WTC11 (cell line): ENCODE measurements around the gene PHOX2B. TPM values are rescaled to one million over a fixed set of nuclear protein-coding genes. Genes with fewer than 3 reads are reported as not detected.

Experiments used
- ATAC-seq: fragments of 200-7000 bp; cut with Tn5 transposase; 2 replicates; pipeline ENCODE4 v1.10.0; 2021; ENCODE audit warnings: mild to moderate bottlenecking, moderate library complexity
- CTCF ChIA-PET: fragments of 300-600 bp; sonication (Branson Sonifier 250); formaldehyde crosslinking; loops from one replicate; lab custom pipeline; 2021; ENCODE audit warnings: antibody characterized with exemption; lab: Charles Lee
- POLR2A ChIA-PET: fragments of 350-600 bp; sonication (Branson Sonifier 250); formaldehyde crosslinking; loops from one replicate; lab custom pipeline; 2021; ENCODE audit warnings: antibody characterized with exemption; lab: Charles Lee
- DNase-seq: peaks from one replicate; pipeline ENCODE4 v3.0.0; 2021; ENCODE audit warnings: low spot score
- H3K27ac Mint-ChIP-seq: 2 replicates; pipeline ENCODE4 v1.8.0; 2021; ENCODE audit warnings: mixed read lengths
- H3K27me3 Mint-ChIP-seq: 2 replicates; pipeline ENCODE4 v1.8.0; 2021; ENCODE audit warnings: low read depth, mild to moderate bottlenecking, moderate library complexity, mixed read lengths
- H3K36me3 Mint-ChIP-seq: 2 replicates; pipeline ENCODE4 v1.8.0; 2021; ENCODE audit warnings: mixed read lengths
- H3K4me1 Mint-ChIP-seq: 2 replicates; pipeline ENCODE4 v1.8.0; 2022; ENCODE audit warnings: mixed read lengths
- H3K4me3 Mint-ChIP-seq: 2 replicates; pipeline ENCODE4 v1.8.0; 2021; ENCODE audit warnings: mild to moderate bottlenecking, moderate library complexity, mixed read lengths
- H3K9me3 Mint-ChIP-seq: 2 replicates; pipeline ENCODE4 v1.8.0; 2021; ENCODE audit warnings: mixed read lengths
- ATF1 ChIP-seq: sonication (generic); formaldehyde crosslinking; IDR thresholded peaks from 2 replicates; pipeline ENCODE4 v1.8.1; 2023; ENCODE audit warnings: mild to moderate bottlenecking, moderate library complexity, missing genetic modification reagents
- CREB1 ChIP-seq: sonication (generic); formaldehyde crosslinking; IDR thresholded peaks from 2 replicates; pipeline ENCODE4 v1.8.0; 2023; ENCODE audit warnings: mild to moderate bottlenecking, missing genetic modification reagents
- ELF4 ChIP-seq: sonication (generic); formaldehyde crosslinking; IDR thresholded peaks from 2 replicates; pipeline ENCODE4 v1.8.1; 2022; ENCODE audit warnings: low read depth, mild to moderate bottlenecking, moderate library complexity, missing genetic modification reagents
- FOXP1 ChIP-seq: sonication (generic); formaldehyde crosslinking; IDR thresholded peaks from 2 replicates; pipeline ENCODE4 v1.8.0; 2022; ENCODE audit warnings: missing genetic modification reagents, mild to moderate bottlenecking, moderate library complexity, borderline replicate concordance
- SMAD3 ChIP-seq: sonication (generic); formaldehyde crosslinking; IDR thresholded peaks from 2 replicates; pipeline ENCODE4 v1.8.0; 2022; ENCODE audit warnings: missing genetic modification reagents, mild to moderate bottlenecking, borderline replicate concordance
- TEAD1 ChIP-seq: sonication (generic); formaldehyde crosslinking; IDR thresholded peaks from 2 replicates; pipeline ENCODE4 v1.8.0; 2022; ENCODE audit warnings: mild to moderate bottlenecking, missing genetic modification reagents
- TP53 ChIP-seq: sonication (generic); formaldehyde crosslinking; IDR thresholded peaks from 2 replicates; pipeline ENCODE4 v1.8.1; 2023; ENCODE audit warnings: mild to moderate bottlenecking, missing genetic modification reagents
- ZNF121 ChIP-seq: sonication (generic); formaldehyde crosslinking; IDR thresholded peaks from 2 replicates; pipeline ENCODE4 v1.8.0; 2023; ENCODE audit warnings: missing genetic modification reagents
- ZNF138 ChIP-seq: sonication (generic); formaldehyde crosslinking; conservative IDR thresholded peaks from 2 replicates; pipeline ENCODE4 v1.8.1; 2022; ENCODE audit warnings: mild to moderate bottlenecking, moderate library complexity, missing genetic modification reagents
- ZNF263 ChIP-seq: sonication (generic); formaldehyde crosslinking; IDR thresholded peaks from 2 replicates; pipeline ENCODE4 v1.8.1; 2022; ENCODE audit warnings: low read depth, mild to moderate bottlenecking, moderate library complexity, missing genetic modification reagents
- ZNF396 ChIP-seq: fragments of 250-450 bp; sonication (Bioruptor Pico); IDR thresholded peaks from 2 replicates; pipeline ENCODE4 v1.8.0; 2021; ENCODE audit warnings: mild to moderate bottlenecking, moderate library complexity, borderline replicate concordance
- ZNF671 ChIP-seq: fragments of 250-450 bp; sonication (Bioruptor Pico); IDR thresholded peaks from 2 replicates; pipeline ENCODE4 v1.8.0; 2021; ENCODE audit warnings: mild to moderate bottlenecking
- total RNA-seq: library from RNA; stranded (reverse); gene quantifications from 3 replicates; pipeline ENCODE4 v1.2.3, GENCODE V29; 2021
- TF ChIP-seq, protein P1 (sequence below): fragments of 250-450 bp; sonication (Bioruptor Pico); IDR thresholded peaks from 2 replicates; pipeline ENCODE4 v2.1.2; 2022; ENCODE audit warnings: mild to moderate bottlenecking, moderate library complexity
- TF ChIP-seq, protein P2 (sequence below): sonication (generic); formaldehyde crosslinking; IDR thresholded peaks from 2 replicates; pipeline ENCODE4 v1.8.1; 2022; ENCODE audit warnings: mild to moderate bottlenecking, missing genetic modification reagents, moderate library complexity, borderline replicate concordance
- TF ChIP-seq, protein P3 (sequence below): sonication (generic); formaldehyde crosslinking; IDR thresholded peaks from 2 replicates; pipeline ENCODE4 v1.8.0; 2022; ENCODE audit warnings: mild to moderate bottlenecking, missing genetic modification reagents
- TF ChIP-seq, protein P4 (sequence below): sonication (generic); formaldehyde crosslinking; conservative IDR thresholded peaks from 2 replicates; pipeline ENCODE4 v1.8.1; 2023; ENCODE audit warnings: mild to moderate bottlenecking, low read depth, missing genetic modification reagents, moderate library complexity
- TF ChIP-seq, protein P5 (sequence below): sonication (generic); formaldehyde crosslinking; IDR thresholded peaks from 2 replicates; pipeline ENCODE4 v1.8.1; 2023; ENCODE audit warnings: mild to moderate bottlenecking, moderate library complexity, missing genetic modification reagents
- TF ChIP-seq, protein P6 (sequence below): sonication (generic); formaldehyde crosslinking; IDR thresholded peaks from 2 replicates; pipeline ENCODE4 v1.8.1; 2023; ENCODE audit warnings: mild to moderate bottlenecking, missing genetic modification reagents
- TF ChIP-seq, protein P7 (sequence below): fragments of 250-450 bp; sonication (Bioruptor Pico); IDR thresholded peaks from 2 replicates; pipeline ENCODE4 v1.8.0; 2021; ENCODE audit warnings: mild to moderate bottlenecking

Gene PHOX2B
- total RNA-seq, 1 experiment from 2014 or later: not detected

DNA sequence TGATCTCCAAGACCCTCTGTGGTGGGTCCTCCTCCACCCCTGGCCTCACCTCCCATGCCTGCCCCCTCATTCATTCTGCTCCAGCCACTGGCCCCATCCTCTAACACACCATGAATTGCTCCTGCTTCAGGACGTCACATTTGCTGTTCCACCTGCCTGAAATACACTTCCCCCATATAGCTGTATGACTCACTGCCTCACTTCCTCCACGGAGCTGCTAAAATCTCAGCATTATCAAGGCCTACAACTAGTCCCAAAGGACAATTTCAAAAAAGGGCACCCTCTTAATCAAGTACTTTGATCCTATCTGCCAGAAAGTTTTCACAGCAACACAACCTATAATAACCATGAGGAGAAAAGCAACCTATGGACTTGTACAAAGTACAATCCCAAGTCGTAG lies 43.6 kb upstream of the PHOX2B start:
- peaks cover 19% of the 10 kb centered on the region for H3K27me3 Mint-ChIP-seq
- no peak for ATAC-seq
- CTCF ChIA-PET: interaction anchor here (1.4 to 1.6 kb wide), 2 partner anchors 20 to 23 kb away, joined by 4 read pairs; no protein-coding TSS in a partner anchor

DNA sequence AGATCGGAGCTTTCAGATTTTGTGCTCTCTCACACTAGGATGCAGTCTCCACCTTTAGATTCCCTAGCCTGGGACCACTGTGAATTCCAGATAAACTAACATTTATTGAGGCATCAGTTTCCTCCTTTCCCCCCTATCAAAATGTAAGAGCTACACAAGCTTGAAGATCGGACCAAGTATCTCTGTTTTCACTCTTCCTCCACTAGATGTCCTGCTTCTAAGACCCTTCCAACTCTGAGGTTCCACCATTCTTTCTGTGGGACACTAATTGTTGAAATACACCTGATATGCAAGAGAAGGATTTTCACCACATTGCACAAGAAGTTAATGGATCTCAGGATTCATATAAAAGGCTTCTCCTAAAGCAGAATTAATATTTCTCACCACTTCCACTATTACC lies 43.0 kb upstream of the PHOX2B start:
- DNase-seq: no peak
- ChIA-PET CTCF (interaction anchor here (0.6 to 1.6 kb wide), 5 partner anchors 21 to 46 kb away, joined by 3 to 5 read pairs (median 4); no protein-coding TSS in a partner anchor), POLR2A (no interaction called here)
- Mint-ChIP-seq H3K36me3 (no peaks in the 10 kb centered on the region), H3K4me1 (peaks cover 26% of the 10 kb centered on the region), H3K27ac (no peak overlapping the region), H3K9me3 (peaks cover 4% of the 10 kb centered on the region), H3K27me3 (peaks cover 19% of the 10 kb centered on the region), H3K4me3 (no peak overlapping the region)
- TF ChIP-seq, protein P1, sequence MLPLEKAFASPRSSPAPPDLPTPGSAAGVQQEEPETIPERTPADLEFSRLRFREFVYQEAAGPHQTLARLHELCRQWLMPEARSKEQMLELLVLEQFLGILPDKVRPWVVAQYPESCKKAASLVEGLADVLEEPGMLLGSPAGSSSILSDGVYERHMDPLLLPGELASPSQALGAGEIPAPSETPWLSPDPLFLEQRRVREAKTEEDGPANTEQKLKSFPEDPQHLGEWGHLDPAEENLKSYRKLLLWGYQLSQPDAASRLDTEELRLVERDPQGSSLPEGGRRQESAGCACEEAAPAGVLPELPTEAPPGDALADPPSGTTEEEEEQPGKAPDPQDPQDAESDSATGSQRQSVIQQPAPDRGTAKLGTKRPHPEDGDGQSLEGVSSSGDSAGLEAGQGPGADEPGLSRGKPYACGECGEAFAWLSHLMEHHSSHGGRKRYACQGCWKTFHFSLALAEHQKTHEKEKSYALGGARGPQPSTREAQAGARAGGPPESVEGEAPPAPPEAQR (CRISPR knock-in tag): no peak
- no peak for TF ChIP-seq TP53 (CRISPR knock-in tag)
- TF ChIP-seq, protein P2, sequence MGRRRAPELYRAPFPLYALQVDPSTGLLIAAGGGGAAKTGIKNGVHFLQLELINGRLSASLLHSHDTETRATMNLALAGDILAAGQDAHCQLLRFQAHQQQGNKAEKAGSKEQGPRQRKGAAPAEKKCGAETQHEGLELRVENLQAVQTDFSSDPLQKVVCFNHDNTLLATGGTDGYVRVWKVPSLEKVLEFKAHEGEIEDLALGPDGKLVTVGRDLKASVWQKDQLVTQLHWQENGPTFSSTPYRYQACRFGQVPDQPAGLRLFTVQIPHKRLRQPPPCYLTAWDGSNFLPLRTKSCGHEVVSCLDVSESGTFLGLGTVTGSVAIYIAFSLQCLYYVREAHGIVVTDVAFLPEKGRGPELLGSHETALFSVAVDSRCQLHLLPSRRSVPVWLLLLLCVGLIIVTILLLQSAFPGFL (CRISPR knock-in tag): no peak
- TF ChIP-seq, protein P3, sequence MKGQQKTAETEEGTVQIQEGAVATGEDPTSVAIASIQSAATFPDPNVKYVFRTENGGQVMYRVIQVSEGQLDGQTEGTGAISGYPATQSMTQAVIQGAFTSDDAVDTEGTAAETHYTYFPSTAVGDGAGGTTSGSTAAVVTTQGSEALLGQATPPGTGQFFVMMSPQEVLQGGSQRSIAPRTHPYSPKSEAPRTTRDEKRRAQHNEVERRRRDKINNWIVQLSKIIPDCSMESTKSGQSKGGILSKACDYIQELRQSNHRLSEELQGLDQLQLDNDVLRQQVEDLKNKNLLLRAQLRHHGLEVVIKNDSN: no peak
- TF ChIP-seq CREB1 (CRISPR knock-in tag): no peak
- no peak for ATAC-seq

More for the DNA sequence above, 43.6 kb upstream of the PHOX2B start:
- Mint-ChIP-seq H3K4me1 (peaks cover 32% of the 10 kb centered on the region), H3K36me3 (no peaks in the 10 kb centered on the region), H3K27ac (no peak overlapping the region), H3K9me3 (peaks cover 4% of the 10 kb centered on the region), H3K4me3 (no peak overlapping the region)
- no peak for DNase-seq
- POLR2A ChIA-PET: interaction anchor here (0.6 kb wide), 1 partner anchor 486 kb away, joined by 3 read pairs; no protein-coding TSS in a partner anchor
- no peak for TF ChIP-seq ZNF263 (CRISPR knock-in tag)
- TF ChIP-seq, protein P4, sequence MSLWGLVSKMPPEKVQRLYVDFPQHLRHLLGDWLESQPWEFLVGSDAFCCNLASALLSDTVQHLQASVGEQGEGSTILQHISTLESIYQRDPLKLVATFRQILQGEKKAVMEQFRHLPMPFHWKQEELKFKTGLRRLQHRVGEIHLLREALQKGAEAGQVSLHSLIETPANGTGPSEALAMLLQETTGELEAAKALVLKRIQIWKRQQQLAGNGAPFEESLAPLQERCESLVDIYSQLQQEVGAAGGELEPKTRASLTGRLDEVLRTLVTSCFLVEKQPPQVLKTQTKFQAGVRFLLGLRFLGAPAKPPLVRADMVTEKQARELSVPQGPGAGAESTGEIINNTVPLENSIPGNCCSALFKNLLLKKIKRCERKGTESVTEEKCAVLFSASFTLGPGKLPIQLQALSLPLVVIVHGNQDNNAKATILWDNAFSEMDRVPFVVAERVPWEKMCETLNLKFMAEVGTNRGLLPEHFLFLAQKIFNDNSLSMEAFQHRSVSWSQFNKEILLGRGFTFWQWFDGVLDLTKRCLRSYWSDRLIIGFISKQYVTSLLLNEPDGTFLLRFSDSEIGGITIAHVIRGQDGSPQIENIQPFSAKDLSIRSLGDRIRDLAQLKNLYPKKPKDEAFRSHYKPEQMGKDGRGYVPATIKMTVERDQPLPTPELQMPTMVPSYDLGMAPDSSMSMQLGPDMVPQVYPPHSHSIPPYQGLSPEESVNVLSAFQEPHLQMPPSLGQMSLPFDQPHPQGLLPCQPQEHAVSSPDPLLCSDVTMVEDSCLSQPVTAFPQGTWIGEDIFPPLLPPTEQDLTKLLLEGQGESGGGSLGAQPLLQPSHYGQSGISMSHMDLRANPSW (CRISPR knock-in tag): no peak

DNA sequence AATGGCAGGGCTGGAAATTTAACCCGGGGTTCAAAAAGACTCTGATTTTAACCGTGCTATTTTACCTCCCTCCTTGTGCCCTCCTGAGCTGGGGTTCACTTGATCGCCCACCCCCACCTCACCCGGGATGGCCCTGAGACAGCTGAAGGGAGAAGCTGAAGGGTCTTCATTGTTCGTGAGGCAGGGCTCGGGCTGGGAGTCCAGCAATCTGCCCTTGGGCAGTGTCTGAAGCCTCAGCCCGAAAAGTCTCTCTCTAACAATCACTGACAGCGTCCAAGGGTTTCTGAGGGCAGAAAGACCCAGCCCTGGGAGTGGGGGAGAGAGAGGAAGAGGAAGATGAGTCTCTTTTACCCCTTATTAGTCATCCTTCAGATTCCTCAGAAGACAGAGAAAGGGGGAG lies 39.4 kb upstream of the PHOX2B start:
- H3K4me1 Mint-ChIP-seq: no peaks in the 10 kb centered on the region
- H3K27me3 Mint-ChIP-seq: peaks cover 7% of the 10 kb centered on the region; the same call in 1 of the 2 replicates
- ChIA-PET CTCF (no interaction called here), POLR2A (no interaction called here)
- no peak overlapping the region for H3K4me3 Mint-ChIP-seq
- no peak for DNase-seq
- no peak overlapping the region for H3K27ac Mint-ChIP-seq
- no peaks in the 10 kb centered on the region for H3K36me3 Mint-ChIP-seq
- peaks cover 4% of the 10 kb centered on the region for H3K9me3 Mint-ChIP-seq
- TF ChIP-seq, protein P5, sequence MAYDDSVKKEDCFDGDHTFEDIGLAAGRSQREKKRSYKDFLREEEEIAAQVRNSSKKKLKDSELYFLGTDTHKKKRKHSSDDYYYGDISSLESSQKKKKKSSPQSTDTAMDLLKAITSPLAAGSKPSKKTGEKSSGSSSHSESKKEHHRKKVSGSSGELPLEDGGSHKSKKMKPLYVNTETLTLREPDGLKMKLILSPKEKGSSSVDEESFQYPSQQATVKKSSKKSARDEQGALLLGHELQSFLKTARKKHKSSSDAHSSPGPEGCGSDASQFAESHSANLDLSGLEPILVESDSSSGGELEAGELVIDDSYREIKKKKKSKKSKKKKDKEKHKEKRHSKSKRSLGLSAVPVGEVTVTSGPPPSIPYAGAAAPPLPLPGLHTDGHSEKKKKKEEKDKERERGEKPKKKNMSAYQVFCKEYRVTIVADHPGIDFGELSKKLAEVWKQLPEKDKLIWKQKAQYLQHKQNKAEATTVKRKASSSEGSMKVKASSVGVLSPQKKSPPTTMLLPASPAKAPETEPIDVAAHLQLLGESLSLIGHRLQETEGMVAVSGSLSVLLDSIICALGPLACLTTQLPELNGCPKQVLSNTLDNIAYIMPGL (CRISPR knock-in tag): no peak
- TF ChIP-seq FOXP1 (CRISPR knock-in tag) (no peak), ZNF121 (CRISPR knock-in tag) (no peak), ELF4 (CRISPR knock-in tag) (no peak), ZNF138 (no peak), ZNF396 (CRISPR knock-in tag) (no peak), ATF1 (CRISPR knock-in tag) (no peak), SMAD3 (no peak), ZNF671 (CRISPR knock-in tag) (no peak), TEAD1 (CRISPR knock-in tag) (no peak)
- TF ChIP-seq, protein P6, sequence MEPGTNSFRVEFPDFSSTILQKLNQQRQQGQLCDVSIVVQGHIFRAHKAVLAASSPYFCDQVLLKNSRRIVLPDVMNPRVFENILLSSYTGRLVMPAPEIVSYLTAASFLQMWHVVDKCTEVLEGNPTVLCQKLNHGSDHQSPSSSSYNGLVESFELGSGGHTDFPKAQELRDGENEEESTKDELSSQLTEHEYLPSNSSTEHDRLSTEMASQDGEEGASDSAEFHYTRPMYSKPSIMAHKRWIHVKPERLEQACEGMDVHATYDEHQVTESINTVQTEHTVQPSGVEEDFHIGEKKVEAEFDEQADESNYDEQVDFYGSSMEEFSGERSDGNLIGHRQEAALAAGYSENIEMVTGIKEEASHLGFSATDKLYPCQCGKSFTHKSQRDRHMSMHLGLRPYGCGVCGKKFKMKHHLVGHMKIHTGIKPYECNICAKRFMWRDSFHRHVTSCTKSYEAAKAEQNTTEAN: no peak
- TF ChIP-seq, protein P7, sequence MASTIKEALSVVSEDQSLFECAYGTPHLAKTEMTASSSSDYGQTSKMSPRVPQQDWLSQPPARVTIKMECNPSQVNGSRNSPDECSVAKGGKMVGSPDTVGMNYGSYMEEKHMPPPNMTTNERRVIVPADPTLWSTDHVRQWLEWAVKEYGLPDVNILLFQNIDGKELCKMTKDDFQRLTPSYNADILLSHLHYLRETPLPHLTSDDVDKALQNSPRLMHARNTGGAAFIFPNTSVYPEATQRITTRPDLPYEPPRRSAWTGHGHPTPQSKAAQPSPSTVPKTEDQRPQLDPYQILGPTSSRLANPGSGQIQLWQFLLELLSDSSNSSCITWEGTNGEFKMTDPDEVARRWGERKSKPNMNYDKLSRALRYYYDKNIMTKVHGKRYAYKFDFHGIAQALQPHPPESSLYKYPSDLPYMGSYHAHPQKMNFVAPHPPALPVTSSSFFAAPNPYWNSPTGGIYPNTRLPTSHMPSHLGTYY: no peak
- TF ChIP-seq, all 79 proteins: peak for 0
- ATAC-seq: no peak
